Omental fat pad (tissue), 4 donors: ENCODE results near the gene RIMKLA. TPM values are rescaled to one million over a fixed set of nuclear protein-coding genes. Genes with fewer than 3 reads are reported as not detected.
A peak's percentile ranks its signal among the peaks of the same experiment; 100 is the strongest.

Experiments used
- ATAC-seq: fragments of 150-250 bp; one replicate; pipeline ENCODE4 v1.9.1; 2016; ENCODE audit warnings: mild to moderate bottlenecking, moderate library complexity; ENCODE audit not compliant: low FRiP score
- DNase-seq: peaks from one replicate; pipeline ENCODE4 v3.0.0-alpha.2; 2019; ENCODE audit warnings: low spot score
- total RNA-seq, 4 donors: library from RNA; depleted of rRNA; stranded (reverse); fragments of >200 nt; gene quantifications; one replicate each; pipeline ENCODE4 v1.1.0, GENCODE V29; 2016
- TF ChIP-seq, protein P1 (sequence below), 3 donors: fragments of 450-650 bp; IDR thresholded peaks; one replicate each; pipeline ENCODE4 v1.5.1; 2016 to 2017; ENCODE audit warnings: antibody characterized with exemption in 3 of 3, mild to moderate bottlenecking in 3 of 3, moderate library complexity in 2 of 3

Gene RIMKLA
- total RNA-seq, 4 donors from 2014 or later, result 0.12 to 0.38 (median 0.25) TPM

DNA sequence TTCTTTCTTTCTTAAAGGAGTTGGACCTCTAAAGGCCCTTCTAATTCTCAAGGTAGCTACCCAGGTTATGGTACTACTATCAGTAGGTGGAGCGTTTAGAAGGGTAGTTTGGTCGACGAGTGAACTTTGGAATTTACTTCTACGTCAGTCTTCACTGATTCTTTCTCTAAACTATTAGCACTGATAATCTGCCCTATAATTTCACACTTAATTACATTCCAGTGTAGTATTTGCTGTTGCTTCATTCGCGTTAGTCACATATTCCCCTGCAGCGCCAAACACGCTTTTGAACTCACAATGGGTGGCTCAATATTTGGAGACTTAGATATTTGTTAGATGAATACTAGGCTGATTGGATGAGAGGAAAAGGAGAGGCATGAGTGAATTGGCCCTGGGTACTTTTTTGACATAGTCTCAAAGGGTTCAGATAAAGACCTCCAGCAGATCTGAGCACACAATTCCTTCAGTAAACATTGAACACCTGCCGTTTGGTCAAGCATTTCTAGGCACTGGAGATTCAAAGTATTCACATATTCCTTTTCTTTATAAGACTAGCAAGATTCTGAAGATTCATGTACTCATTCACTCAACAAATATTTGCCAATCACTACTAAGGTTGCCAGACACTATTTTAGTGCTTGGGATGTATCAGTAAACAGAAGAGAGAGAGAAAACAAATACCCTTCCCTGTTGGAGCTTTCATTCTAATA, 44.6 kb upstream of the RIMKLA start:
- DNase-seq (no peak), ATAC-seq (peak; percentile 71)
- TF ChIP-seq, protein P1, sequence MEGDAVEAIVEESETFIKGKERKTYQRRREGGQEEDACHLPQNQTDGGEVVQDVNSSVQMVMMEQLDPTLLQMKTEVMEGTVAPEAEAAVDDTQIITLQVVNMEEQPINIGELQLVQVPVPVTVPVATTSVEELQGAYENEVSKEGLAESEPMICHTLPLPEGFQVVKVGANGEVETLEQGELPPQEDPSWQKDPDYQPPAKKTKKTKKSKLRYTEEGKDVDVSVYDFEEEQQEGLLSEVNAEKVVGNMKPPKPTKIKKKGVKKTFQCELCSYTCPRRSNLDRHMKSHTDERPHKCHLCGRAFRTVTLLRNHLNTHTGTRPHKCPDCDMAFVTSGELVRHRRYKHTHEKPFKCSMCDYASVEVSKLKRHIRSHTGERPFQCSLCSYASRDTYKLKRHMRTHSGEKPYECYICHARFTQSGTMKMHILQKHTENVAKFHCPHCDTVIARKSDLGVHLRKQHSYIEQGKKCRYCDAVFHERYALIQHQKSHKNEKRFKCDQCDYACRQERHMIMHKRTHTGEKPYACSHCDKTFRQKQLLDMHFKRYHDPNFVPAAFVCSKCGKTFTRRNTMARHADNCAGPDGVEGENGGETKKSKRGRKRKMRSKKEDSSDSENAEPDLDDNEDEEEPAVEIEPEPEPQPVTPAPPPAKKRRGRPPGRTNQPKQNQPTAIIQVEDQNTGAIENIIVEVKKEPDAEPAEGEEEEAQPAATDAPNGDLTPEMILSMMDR (IDR thresholded peaks at IDR 0.05), result no peak

DNA sequence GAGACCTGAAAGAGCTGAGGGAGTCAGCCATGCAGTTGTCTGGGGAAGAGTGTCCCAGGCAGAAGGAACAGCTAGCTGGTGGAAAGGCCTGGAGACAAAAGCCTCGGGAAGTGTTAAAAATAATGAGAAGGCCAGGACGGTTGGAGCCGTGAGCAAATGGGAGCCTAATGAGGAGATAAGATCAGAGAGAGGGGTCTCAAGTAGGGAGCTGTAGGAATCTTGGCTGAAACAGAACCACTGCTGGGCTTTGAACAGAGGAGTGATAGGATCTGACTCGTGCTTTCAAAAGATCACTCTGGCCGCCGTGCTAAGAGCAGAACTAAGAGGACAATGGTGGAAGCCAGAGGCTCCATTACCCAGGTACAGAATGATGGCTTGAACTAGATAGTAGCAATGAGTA, 43.6 kb upstream of the RIMKLA start:
- no peak for DNase-seq
- TF ChIP-seq, protein P1 (IDR thresholded peaks at IDR 0.05), result no peak
- ATAC-seq, result no peak

DNA sequence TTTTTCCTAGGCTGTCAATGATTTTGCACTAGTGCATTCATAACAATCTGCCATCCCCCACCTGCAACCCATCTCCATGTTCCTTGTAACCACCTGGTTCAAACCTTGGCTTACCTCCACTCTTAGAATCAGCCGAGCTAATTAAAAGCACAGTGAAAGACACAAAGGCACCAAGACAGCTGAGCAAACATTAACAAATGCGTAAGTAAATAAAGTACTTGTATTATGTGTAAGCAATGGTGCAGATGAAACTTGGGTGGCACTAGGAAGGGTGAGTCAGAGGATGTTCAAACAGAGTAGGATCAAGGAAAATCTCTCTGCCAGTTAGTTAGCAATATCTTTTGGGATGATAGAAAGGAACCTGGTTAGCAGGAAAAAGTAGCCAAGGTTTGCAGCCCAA, 40.5 kb upstream of the RIMKLA start:
- DNase-seq (no peak), ATAC-seq (no peak)
- TF ChIP-seq, protein P1 (IDR thresholded peaks at IDR 0.05), result no peak

DNA sequence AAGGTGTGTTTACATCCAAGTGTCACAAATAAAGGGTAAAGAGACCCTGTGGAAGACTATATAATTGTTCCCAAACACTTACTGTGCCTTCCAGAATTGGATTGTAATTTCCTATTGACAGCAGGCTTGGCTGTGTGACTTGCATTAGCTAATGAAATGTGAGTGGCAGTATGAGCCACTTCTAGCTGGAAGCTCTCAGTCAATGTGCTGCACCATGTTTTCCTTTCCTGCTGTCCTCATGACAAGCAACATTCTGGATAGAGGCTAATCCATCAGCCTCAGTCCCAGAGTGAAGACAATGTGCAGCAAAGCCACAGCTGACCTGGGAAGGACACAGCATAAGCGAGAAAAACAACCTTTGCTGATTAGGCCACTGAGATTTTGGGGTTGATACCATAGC, 39.7 kb upstream of the RIMKLA start:
- DNase-seq, result no peak
- TF ChIP-seq, protein P1 (IDR thresholded peaks at IDR 0.05), result no peak
- no peak for ATAC-seq

DNA sequence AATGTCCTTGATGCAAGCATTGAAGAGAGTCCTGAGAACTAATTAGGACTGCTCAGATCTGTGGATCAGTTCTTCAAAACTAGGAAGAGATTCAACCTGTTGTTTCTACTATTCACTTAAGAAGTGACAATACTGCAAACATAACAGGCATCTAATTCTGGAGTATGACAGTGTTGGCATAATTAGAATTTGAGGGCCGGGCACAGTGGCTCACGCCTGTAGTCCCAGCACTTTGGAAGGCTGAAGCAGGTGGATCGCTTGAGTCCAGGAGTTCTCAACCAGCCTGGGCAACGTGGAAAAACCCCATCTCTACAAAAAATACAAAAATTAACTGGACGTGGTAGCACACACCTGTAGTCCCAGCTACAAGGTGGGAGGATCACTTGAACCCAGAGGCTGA, 37.5 kb upstream of the RIMKLA start:
- TF ChIP-seq, protein P1 (IDR thresholded peaks at IDR 0.05), result no peak
- no peak for ATAC-seq

DNA sequence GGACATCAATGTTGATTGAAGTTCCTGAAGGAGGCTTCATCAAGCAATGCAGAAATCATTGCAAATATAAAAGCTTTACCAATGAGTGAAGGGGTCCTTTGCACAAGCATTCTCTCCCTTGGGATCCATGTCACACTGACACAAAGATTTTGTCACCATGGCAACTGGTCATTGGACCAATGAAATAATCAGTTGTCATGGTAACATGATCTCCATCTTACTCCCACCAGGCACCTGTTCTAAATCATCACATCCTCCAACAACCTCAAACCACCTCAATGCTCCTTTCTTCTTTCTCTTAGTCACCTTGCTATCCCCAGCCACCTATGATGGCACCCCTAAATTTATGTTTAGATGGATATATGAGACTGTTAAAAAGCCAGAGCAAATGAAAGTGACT, 32.1 kb upstream of the RIMKLA start:
- TF ChIP-seq, protein P1 (IDR thresholded peaks at IDR 0.05), result no peak

More for the DNA sequence above, 37.5 kb upstream of the RIMKLA start:
- no peak for DNase-seq

DNA sequence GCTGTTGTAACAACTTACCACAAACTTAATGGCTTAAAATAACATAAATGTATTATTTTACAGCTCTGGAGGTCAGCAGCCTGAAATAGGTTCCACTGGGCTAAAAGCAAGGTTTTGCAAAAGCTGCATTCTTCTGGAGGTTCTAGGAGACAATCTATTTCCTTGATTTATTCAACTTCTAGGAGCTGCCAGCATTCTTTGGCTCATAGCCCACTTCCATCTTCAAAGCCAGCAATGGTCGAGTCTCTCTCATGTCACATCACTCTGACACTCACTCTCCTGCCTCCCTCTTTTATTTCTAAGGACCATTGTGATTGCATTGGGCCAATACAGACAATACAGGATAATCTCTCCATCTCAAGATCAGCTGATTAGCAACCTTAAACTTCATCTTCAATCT, 30.5 kb upstream of the RIMKLA start:
- TF ChIP-seq, protein P1 (IDR thresholded peaks at IDR 0.05), result no peak
- DNase-seq (no peak), ATAC-seq (no peak)

More for the DNA sequence above, 32.1 kb upstream of the RIMKLA start:
- no peak for ATAC-seq
- DNase-seq, result no peak
